KMS-11 (cell line): Measurements from ENCODE around the gene FSTL3.

Experiments
- H2AFZ ChIP-seq: fragments of 200-600 bp; sonication (generic); 2 replicates; pipeline ENCODE4 v1.6.1; 2016; ENCODE audit warnings: antibody characterized with exemption, mixed run types, low read depth
- H3K27ac ChIP-seq: fragments of 200-600 bp; sonication (generic); 2 replicates; pipeline ENCODE4 v1.6.1; 2016; ENCODE audit warnings: mild to moderate bottlenecking, mixed run types
- H3K27me3 ChIP-seq: fragments of 200-600 bp; sonication (generic); 2 replicates; pipeline ENCODE4 v1.6.1; 2017; ENCODE audit warnings: mild to moderate bottlenecking, low read depth, mixed run types, moderate library complexity; ENCODE audit not compliant: insufficient read depth
- H3K36me3 ChIP-seq: fragments of 200-600 bp; sonication (generic); 2 replicates; pipeline ENCODE4 v1.6.1; 2017; ENCODE audit warnings: mild to moderate bottlenecking, mixed run types; ENCODE audit not compliant: insufficient read depth
- H3K4me1 ChIP-seq: fragments of 200-600 bp; sonication (generic); 2 replicates; pipeline ENCODE4 v1.6.1; 2016; ENCODE audit warnings: mild to moderate bottlenecking, low read depth, mixed run types; ENCODE audit not compliant: poor library complexity, severe bottlenecking
- H3K4me2 ChIP-seq: fragments of 200-600 bp; sonication (generic); 2 replicates; pipeline ENCODE4 v1.7.0; 2016; ENCODE audit warnings: mild to moderate bottlenecking, mixed run types
- H3K4me3 ChIP-seq: fragments of 200-600 bp; sonication (generic); IDR thresholded peaks from 2 replicates; pipeline ENCODE4 v1.6.1; 2017; ENCODE audit warnings: low read depth, low read length, mixed read lengths; ENCODE audit not compliant: insufficient read depth
- H3K79me2 ChIP-seq: fragments of 200-600 bp; sonication (generic); 2 replicates; pipeline ENCODE4 v1.6.1; 2016; ENCODE audit warnings: low read depth, mixed run types; ENCODE audit not compliant: insufficient read depth
- H3K9ac ChIP-seq: fragments of 200-600 bp; sonication (generic); 2 replicates; pipeline ENCODE4 v1.6.1; 2016; ENCODE audit warnings: mild to moderate bottlenecking, mixed run types
- H4K20me1 ChIP-seq: fragments of 200-600 bp; sonication (generic); 2 replicates; pipeline ENCODE4 v1.6.1; 2016; ENCODE audit warnings: mild to moderate bottlenecking, mixed run types; ENCODE audit not compliant: insufficient read depth
- CTCF ChIP-seq: fragments of 200-600 bp; sonication (generic); conservative IDR thresholded peaks from 2 replicates; pipeline ENCODE4 v1.6.1; 2017; ENCODE audit warnings: low read depth, mild to moderate bottlenecking, antibody characterized with exemption, low read length, moderate library complexity, mixed read lengths

The FSTL3 gene

GRCh38 chr19:674282-675151 lies 1.7 kb upstream of the FSTL3 start:
- Histone ChIP-seq H2AFZ (no peak overlapping the region), H3K27me3 (peaks cover 72% of the 10 kb centered on the region), H3K36me3 (no peaks in the 10 kb centered on the region), H3K9ac (no peak overlapping the region), H3K4me3 (no peak overlapping the region), H3K4me2 (no peak overlapping the region), H3K79me2 (no peaks in the 10 kb centered on the region), H3K4me1 (peaks cover 10% of the 10 kb centered on the region), H3K27ac (no peak overlapping the region), H4K20me1 (no peaks in the 10 kb centered on the region)
- TF ChIP-seq CTCF, result no peak

GRCh38 chr19:676007-676338 lies 219 bp upstream of the FSTL3 start:
- H3K27me3 ChIP-seq, result peaks cover 59% of the 10 kb centered on the region
- peaks cover 10% of the 10 kb centered on the region for H3K4me1 ChIP-seq
- H3K79me2 ChIP-seq, result no peaks in the 10 kb centered on the region
- H3K4me3 ChIP-seq, result no peak overlapping the region
- no peak overlapping the region for H3K9ac ChIP-seq
- H3K27ac ChIP-seq, result no peak overlapping the region
- H2AFZ ChIP-seq, result no peak overlapping the region
- no peaks in the 10 kb centered on the region for H3K36me3 ChIP-seq
- no peak overlapping the region for H3K4me2 ChIP-seq
- TF ChIP-seq CTCF, result no peak
- no peaks in the 10 kb centered on the region for H4K20me1 ChIP-seq

GRCh38 chr19:677201-677600 lies 1.0 kb downstream of the FSTL3 start:
- TF ChIP-seq CTCF, result no peak
- Histone ChIP-seq H3K4me1 (peaks cover 10% of the 10 kb centered on the region), H4K20me1 (no peaks in the 10 kb centered on the region), H3K27ac (no peak overlapping the region), H3K36me3 (no peaks in the 10 kb centered on the region), H3K79me2 (no peaks in the 10 kb centered on the region), H3K9ac (no peak overlapping the region), H3K4me3 (no peak overlapping the region), H2AFZ (no peak overlapping the region), H3K4me2 (no peak overlapping the region), H3K27me3 (peaks cover 49% of the 10 kb centered on the region)

- Histone ChIP-seq H3K9ac (no peak overlapping the region), H3K4me3 (no peak overlapping the region)
Observed at GRCh38 chr19:677601-678436, 1.6 kb downstream of the FSTL3 start.

More at GRCh38 chr19:677601-678436, 1.6 kb downstream of the FSTL3 start:
- Histone ChIP-seq H3K4me1 (peaks cover 10% of the 10 kb centered on the region), H3K27me3 (peaks cover 43% of the 10 kb centered on the region), H3K36me3 (no peaks in the 10 kb centered on the region), H3K27ac (no peak overlapping the region), H2AFZ (no peak overlapping the region), H3K4me2 (peak overlapping the region; percentile 29; the same call in 1 of the 2 replicates), H4K20me1 (no peaks in the 10 kb centered on the region), H3K79me2 (no peaks in the 10 kb centered on the region)
- TF ChIP-seq CTCF, result no peak
